Esophagus muscularis mucosa (tissue), 4 donors: ENCODE results near the gene TJP1. TPM values are rescaled to one million over a fixed set of nuclear protein-coding genes. Genes with fewer than 3 reads are reported as not detected.

Source experiments
- DNase-seq: peaks from one replicate; pipeline ENCODE4 v3.0.0-alpha.2; 2017; ENCODE audit errors: extremely low spot score
- H3K27ac ChIP-seq, 4 donors: fragments of 200-600 bp; sonication (generic); replicated peaks in 1 of 4; 1 replicate in 3 of 4; 2 replicates in 1 of 4; pipeline ENCODE4 v1.5.1; 2016 to 2019; ENCODE audit warnings: mild to moderate bottlenecking in 1 of 4
- H3K27me3 ChIP-seq, 4 donors: fragments of 200-600 bp; sonication (generic); one replicate each; pipeline versions ENCODE4 v1.5.1 to v1.6.0; 2016 to 2019
- H3K36me3 ChIP-seq, 4 donors: fragments of 200-600 bp; sonication (generic); one replicate each; pipeline ENCODE4 v1.5.1; 2016 to 2019
- H3K4me1 ChIP-seq, 4 donors: fragments of 200-600 bp; sonication (generic); one replicate each; pipeline ENCODE4 v1.5.1; 2016 to 2019
- H3K4me3 ChIP-seq, 4 donors: fragments of 200-600 bp; sonication (generic); 1 replicate in 2 of 4; 2 replicates in 2 of 4; pipeline ENCODE4 v1.5.1; 2016 to 2019; ENCODE audit warnings: mild to moderate bottlenecking in 4 of 4, moderate library complexity in 1 of 4
- H3K9me3 ChIP-seq, 4 donors: fragments of 200-600 bp; sonication (generic); 1 replicate in 3 of 4; 2 replicates in 1 of 4; pipeline ENCODE4 v1.5.1; 2016 to 2019
- EP300 ChIP-seq: sonication (generic); formaldehyde crosslinking; IDR thresholded peaks from one replicate; pipeline ENCODE4 v1.6.1; 2017; ENCODE audit warnings: antibody characterized with exemption
- POLR2A ChIP-seq: fragments of 450-650 bp; IDR thresholded peaks from one replicate; pipeline ENCODE4 v1.6.1; 2017; ENCODE audit warnings: antibody characterized with exemption, moderate library complexity, mild to moderate bottlenecking, low read depth
- POLR2AphosphoS5 ChIP-seq, 2 donors: sonication (generic); formaldehyde crosslinking; IDR thresholded peaks; one replicate each; pipeline ENCODE4 v1.6.1; 2017; ENCODE audit warnings: antibody characterized with exemption in 2 of 2
- WGBS: methylation state at CpG from one replicate; pipeline ENCODE4 v1.1.5; 2018; 5-methylcytosine and 5-hydroxymethylcytosine counted together
- intact Hi-C: fragments of 100-400 bp; cut with DNase I; formaldehyde crosslinking; loops from one replicate; pipeline ENCODE4 v1.15.1; 2023
- total RNA-seq, 4 donors: library from RNA; depleted of rRNA; stranded (reverse); fragments of >200 nt; gene quantifications; one replicate each; pipeline versions ENCODE4 v1.1.0 to v1.2.1, GENCODE V29; 2016
- TF ChIP-seq, protein P1 (sequence below), 3 experiments: fragments of 200-600 bp in 2 of 3; fragments of 450-650 bp in 1 of 3; sonication (generic) in 2 of 3; IDR thresholded peaks; one replicate each; pipeline ENCODE4 v1.5.1; 2017 to 2019; ENCODE audit warnings: antibody characterized with exemption in 3 of 3, mild to moderate bottlenecking in 2 of 3, moderate library complexity in 1 of 3

The TJP1 gene
- total RNA-seq, 4 donors from 2014 or later, result 69.4 to 108 (median 90.2) TPM

DNA sequence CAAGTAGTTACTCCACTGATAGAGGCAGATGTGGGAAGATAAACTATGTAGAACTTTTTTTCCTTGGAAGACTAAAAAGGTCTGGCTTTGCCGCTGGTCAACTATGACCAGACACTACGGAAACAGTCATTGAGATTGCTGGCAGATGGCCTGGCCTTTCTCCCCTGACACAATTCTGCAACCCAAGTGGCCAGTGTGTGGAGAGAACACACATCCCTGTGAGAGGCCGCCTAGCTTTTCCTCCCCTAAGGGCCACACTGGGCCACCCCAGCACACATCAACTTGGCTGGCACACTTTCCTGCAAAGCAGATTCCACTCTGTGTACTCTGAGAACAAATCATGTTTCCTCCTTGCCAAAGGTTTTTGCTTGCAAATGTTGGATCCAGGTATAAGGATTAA lies 10.4 kb upstream of the TJP1 start:
- Histone ChIP-seq H3K9me3 (no peaks in the 10 kb centered on the region), H3K36me3 (no peaks in the 10 kb centered on the region), H3K4me1 (peaks cover 3 to 15% (median 4%) of the 10 kb centered on the region in 4 donors), H3K4me3 (no peak overlapping the region), H3K27ac (no peak overlapping the region), H3K27me3 (no peaks in the 10 kb centered on the region)
- WGBS, result 100% methylated on average over 3 of the region's 3 CpGs
- intact Hi-C loops, result no loop called here
- no peak for DNase-seq
- TF ChIP-seq EP300, result no peak
- TF ChIP-seq POLR2A, result no peak
- TF ChIP-seq POLR2AphosphoS5 (IDR thresholded peaks at IDR 0.05), result no peak
- TF ChIP-seq, protein P1, sequence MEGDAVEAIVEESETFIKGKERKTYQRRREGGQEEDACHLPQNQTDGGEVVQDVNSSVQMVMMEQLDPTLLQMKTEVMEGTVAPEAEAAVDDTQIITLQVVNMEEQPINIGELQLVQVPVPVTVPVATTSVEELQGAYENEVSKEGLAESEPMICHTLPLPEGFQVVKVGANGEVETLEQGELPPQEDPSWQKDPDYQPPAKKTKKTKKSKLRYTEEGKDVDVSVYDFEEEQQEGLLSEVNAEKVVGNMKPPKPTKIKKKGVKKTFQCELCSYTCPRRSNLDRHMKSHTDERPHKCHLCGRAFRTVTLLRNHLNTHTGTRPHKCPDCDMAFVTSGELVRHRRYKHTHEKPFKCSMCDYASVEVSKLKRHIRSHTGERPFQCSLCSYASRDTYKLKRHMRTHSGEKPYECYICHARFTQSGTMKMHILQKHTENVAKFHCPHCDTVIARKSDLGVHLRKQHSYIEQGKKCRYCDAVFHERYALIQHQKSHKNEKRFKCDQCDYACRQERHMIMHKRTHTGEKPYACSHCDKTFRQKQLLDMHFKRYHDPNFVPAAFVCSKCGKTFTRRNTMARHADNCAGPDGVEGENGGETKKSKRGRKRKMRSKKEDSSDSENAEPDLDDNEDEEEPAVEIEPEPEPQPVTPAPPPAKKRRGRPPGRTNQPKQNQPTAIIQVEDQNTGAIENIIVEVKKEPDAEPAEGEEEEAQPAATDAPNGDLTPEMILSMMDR (IDR thresholded peaks at IDR 0.05), result no peak

DNA sequence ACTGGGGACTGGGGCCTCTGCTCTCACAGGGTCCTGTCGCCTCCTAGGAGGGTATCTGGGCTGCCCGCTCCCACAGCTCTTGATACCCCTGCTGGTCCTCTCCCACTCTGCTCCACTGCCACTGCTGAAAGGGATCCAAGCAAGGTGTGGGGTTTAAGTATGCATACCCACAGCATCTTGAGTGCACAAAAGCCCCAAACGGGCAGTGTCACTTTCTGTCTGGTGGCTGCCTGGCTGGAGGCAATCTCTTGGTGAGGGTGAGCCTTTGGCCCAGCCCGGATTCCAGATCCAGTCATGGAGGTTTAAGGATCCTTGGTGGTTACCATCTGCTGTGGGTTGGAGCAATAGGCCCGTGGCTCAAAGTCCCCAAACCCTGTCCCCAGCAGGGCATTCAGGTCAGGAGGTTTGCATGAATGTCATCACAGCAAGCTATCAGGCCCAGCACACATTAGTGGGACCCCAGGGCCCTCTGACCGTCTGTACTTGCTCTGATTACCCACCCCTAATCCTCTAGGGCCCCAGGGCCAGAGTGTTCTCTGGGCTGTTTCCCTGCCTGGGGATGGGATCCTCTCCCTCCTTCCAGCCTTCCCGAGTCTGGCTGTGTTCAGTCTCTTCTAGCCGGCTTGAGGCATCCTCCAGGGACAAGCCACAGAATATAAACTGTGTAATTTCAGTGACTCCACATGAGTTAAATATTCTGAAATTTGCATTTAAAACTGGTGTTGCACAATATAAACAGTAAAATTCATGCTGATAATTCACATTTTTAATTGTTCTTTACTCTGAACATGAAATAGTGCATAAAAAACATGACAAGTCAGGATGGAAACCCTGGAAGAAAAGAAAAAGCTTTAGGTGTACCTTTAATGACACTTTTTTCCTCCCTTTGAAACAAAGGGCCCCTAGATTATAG lies 4.9 kb upstream of the TJP1 start:
- no peak overlapping the region for H3K4me3 ChIP-seq
- no peaks in the 10 kb centered on the region for H3K36me3 ChIP-seq
- no peak overlapping the region for H3K27ac ChIP-seq
- no peak for DNase-seq
- intact Hi-C loops, result no loop called here
- TF ChIP-seq, protein P1 (IDR thresholded peaks at IDR 0.05), result no peak
- no peak for TF ChIP-seq POLR2A
- no peak for TF ChIP-seq POLR2AphosphoS5 (IDR thresholded peaks at IDR 0.05)
- no peaks in the 10 kb centered on the region for H3K27me3 ChIP-seq
- peaks cover 5 to 13% (median 7%) of the 10 kb centered on the region in 4 donors for H3K4me1 ChIP-seq
- H3K9me3 ChIP-seq, result no peaks in the 10 kb centered on the region
- 72% methylated on average over 6 of the region's 8 CpGs for WGBS

DNA sequence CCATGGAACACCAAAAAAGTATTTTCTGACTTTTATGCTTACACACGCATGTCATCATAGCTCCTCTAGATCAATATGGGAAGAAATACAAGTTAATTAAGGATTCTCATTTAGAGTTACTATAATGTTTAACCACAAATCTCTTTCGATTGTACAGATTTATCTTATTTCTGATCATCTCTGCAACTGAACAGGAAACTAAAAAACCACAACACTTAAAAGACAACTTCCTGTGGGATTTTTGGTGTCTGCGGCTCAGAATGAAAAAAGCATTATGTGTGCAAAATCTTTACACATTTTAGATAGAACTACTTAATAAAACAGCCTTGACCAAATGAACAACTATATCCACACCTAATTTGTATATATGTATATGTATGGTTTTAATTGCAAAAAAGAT lies 3.0 kb upstream of the TJP1 start:
- no peak for TF ChIP-seq EP300
- TF ChIP-seq POLR2A, result no peak
- no peak for TF ChIP-seq POLR2AphosphoS5 (IDR thresholded peaks at IDR 0.05)
- TF ChIP-seq, protein P1 (IDR thresholded peaks at IDR 0.05), result no peak
- Histone ChIP-seq H3K4me1 (peaks cover 8 to 21% (median 15%) of the 10 kb centered on the region in 4 donors), H3K27ac (no peak overlapping the region), H3K27me3 (no peaks in the 10 kb centered on the region), H3K4me3 (no peak overlapping the region), H3K36me3 (no peaks in the 10 kb centered on the region), H3K9me3 (no peaks in the 10 kb centered on the region)
- intact Hi-C loops, result no loop called here
- 58% methylated on average over 3 of the region's 3 CpGs for WGBS
- no peak for DNase-seq

DNA sequence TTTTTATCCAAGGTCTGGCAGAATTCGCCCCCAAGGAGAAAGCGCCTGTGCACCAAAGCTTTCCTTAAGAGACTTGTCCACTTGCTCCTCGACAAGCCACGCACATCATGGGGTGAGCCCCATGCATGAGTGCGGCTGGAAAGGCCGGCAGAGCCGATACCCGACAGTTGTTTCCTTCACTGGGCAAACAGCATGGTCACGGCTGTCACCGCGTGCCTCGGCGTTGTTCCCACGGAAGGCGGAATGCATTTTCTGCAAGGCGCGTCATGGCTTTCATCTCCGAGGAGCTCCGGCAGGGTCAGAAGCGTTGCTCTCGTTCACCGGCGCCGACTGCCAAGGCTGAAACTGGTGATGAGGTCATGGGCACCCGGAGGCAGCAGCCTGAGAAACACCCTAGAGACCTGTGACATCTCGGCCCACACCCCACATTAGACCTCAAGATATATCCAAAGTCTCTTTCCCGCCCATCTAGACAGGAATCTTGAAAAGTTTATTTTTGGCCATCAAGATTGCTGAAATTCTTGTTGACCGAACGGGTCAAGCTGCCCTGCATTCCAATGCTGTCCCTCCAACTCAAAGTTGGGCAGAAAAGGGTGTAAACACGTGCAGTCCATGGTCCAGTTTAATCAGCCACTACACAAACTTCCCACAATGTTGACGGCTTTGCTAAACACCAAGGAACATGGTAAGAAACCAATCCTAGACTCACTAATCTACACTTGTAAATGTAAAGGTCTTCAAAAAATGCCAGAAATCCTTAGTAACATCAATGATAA lies 604 bp upstream of the TJP1 start:
- TF ChIP-seq POLR2AphosphoS5 (IDR thresholded peaks at IDR 0.05) (peak in 1 of 2 donors; percentile 59), EP300 (no peak), POLR2A (no peak)
- TF ChIP-seq, protein P1 (IDR thresholded peaks at IDR 0.05), result no peak
- DNase-seq, result peak; percentile 93
- intact Hi-C loops, result loop anchor here (5.0 kb wide), 1 partner anchor 66 kb away; no protein-coding TSS in a partner anchor
- H3K4me1 ChIP-seq, result peaks cover 13 to 39% (median 29%) of the 10 kb centered on the region in 4 donors
- H3K36me3 ChIP-seq, result no peaks in the 10 kb centered on the region
- no peaks in the 10 kb centered on the region for H3K27me3 ChIP-seq
- H3K9me3 ChIP-seq, result no peaks in the 10 kb centered on the region
- H3K4me3 ChIP-seq, result peak overlapping the region; percentile 76 to 93 (median 89)
- WGBS, result 7% methylated on average over 24 of the region's 31 CpGs
- peak overlapping the region; percentile 94 to 99 (median 98) for H3K27ac ChIP-seq
